WTC11 (cell line): ENCODE data around the gene LRRC41.

ENCODE experiments used
- ELF4 ChIP-seq: sonication (generic); formaldehyde crosslinking; IDR thresholded peaks from 2 replicates; pipeline ENCODE4 v1.8.1; 2022; ENCODE audit warnings: low read depth, mild to moderate bottlenecking, moderate library complexity, missing genetic modification reagents
- FOXJ3 ChIP-seq: sonication (generic); formaldehyde crosslinking; IDR thresholded peaks from 2 replicates; pipeline ENCODE4 v1.9.0; 2021; ENCODE audit warnings: missing genetic modification reagents, mild to moderate bottlenecking, borderline replicate concordance
- TF ChIP-seq, protein P1 (sequence below): fragments of 250-450 bp; sonication (Bioruptor Pico); IDR thresholded peaks from 2 replicates; pipeline ENCODE4 v1.9.0; 2021; ENCODE audit warnings: mild to moderate bottlenecking
- TF ChIP-seq, protein P2 (sequence below): fragments of 200-600 bp; IDR thresholded peaks from 2 replicates; pipeline ENCODE4 v1.8.0; 2022; ENCODE audit warnings: antibody characterized with exemption
- TF ChIP-seq, protein P3 (sequence below): sonication (generic); formaldehyde crosslinking; IDR thresholded peaks from 2 replicates; pipeline ENCODE4 v1.8.1; 2022; ENCODE audit warnings: low read depth, mild to moderate bottlenecking, moderate library complexity, missing genetic modification reagents, borderline replicate concordance
- TF ChIP-seq, protein P4 (sequence below): sonication (generic); formaldehyde crosslinking; IDR thresholded peaks from 2 replicates; pipeline ENCODE4 v1.8.0; 2022; ENCODE audit warnings: mild to moderate bottlenecking, missing genetic modification reagents

DNA sequence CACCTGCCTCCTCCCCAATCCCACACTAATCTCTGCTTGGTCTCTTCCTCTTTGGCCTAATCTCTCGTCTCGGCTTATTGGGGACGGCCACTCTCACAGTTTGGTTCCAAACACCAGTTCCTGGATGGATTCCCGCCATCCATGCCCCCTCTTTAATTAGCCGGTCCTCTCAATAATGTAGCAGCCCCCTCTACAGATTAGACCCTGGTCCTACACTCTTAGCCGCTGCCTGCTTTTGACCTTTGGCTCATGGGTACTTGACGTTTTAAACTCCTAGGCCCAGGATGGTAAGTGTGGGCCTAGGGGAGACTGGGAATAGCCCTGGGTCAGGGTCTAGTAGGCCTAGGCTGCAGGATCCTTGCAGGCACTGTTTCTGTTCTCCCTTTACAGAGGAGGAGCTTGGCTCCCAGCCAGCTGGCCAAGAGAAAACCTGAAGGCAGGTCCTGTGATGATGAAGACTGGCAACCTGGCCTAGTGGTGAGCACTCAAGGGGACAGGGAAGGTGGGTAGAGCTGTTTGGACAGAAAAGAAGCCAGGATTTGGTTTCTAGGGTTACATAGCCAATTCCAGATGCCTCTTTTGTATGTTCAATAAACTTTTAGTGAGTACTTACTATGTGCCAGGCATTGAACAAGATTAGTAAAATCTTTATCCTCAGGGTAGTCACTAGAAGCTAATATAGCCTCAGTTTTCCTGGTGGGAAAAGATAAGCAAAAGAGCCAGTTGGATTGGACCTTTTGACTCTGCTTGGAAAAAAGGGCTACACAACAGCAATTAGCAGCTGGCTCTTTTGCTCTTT, 55.1 kb downstream of the LRRC41 start:
- TF ChIP-seq FOXJ3 (CRISPR knock-in tag) (no peak), ELF4 (CRISPR knock-in tag) (no peak)
- TF ChIP-seq, protein P1, sequence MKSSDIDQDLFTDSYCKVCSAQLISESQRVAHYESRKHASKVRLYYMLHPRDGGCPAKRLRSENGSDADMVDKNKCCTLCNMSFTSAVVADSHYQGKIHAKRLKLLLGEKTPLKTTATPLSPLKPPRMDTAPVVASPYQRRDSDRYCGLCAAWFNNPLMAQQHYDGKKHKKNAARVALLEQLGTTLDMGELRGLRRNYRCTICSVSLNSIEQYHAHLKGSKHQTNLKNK (CRISPR knock-in tag) = no peak
- TF ChIP-seq, protein P2, sequence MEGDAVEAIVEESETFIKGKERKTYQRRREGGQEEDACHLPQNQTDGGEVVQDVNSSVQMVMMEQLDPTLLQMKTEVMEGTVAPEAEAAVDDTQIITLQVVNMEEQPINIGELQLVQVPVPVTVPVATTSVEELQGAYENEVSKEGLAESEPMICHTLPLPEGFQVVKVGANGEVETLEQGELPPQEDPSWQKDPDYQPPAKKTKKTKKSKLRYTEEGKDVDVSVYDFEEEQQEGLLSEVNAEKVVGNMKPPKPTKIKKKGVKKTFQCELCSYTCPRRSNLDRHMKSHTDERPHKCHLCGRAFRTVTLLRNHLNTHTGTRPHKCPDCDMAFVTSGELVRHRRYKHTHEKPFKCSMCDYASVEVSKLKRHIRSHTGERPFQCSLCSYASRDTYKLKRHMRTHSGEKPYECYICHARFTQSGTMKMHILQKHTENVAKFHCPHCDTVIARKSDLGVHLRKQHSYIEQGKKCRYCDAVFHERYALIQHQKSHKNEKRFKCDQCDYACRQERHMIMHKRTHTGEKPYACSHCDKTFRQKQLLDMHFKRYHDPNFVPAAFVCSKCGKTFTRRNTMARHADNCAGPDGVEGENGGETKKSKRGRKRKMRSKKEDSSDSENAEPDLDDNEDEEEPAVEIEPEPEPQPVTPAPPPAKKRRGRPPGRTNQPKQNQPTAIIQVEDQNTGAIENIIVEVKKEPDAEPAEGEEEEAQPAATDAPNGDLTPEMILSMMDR = 0 out of 2 replicates have a peak, but pooled peaks have one; percentile 18
- TF ChIP-seq, protein P3, sequence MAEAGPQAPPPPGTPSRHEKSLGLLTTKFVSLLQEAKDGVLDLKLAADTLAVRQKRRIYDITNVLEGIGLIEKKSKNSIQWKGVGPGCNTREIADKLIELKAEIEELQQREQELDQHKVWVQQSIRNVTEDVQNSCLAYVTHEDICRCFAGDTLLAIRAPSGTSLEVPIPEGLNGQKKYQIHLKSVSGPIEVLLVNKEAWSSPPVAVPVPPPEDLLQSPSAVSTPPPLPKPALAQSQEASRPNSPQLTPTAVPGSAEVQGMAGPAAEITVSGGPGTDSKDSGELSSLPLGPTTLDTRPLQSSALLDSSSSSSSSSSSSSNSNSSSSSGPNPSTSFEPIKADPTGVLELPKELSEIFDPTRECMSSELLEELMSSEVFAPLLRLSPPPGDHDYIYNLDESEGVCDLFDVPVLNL (CRISPR knock-in tag) = no peak
- TF ChIP-seq, protein P4, sequence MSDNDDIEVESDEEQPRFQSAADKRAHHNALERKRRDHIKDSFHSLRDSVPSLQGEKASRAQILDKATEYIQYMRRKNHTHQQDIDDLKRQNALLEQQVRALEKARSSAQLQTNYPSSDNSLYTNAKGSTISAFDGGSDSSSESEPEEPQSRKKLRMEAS (CRISPR knock-in tag) = no peak
